Measurements from ENCODE around the gene SLC8A1.

- TF ChIP-seq POLR2A (IDR thresholded peaks at IDR 0.05; ENCODE audit: low read length) = no peak
- TF ChIP-seq GATA1 (IDR thresholded peaks at IDR 0.05; ENCODE audit: low read depth, low read length) = no peak
These were observed 364.0 kb downstream of the SLC8A1 start for GRCh38 chr2:40087927-40088326.

All from erythroblast (primary cell).